Keratinocyte (primary cell): ENCODE data around the gene HMCN2.

Experiments used
- CTCF ChIP-seq, 3 experiments: IDR thresholded peaks in 1 of 3; conservative IDR thresholded peaks in 1 of 3; optimal IDR thresholded peaks in 1 of 3; 2 replicates in 2 of 3; 3 replicates in 1 of 3; pipeline versions ENCODE3 to v1.5.1; 2011; ENCODE audit warnings: low read length in 3 of 3, mild to moderate bottlenecking in 3 of 3, moderate library complexity in 2 of 3, control low read depth in 1 of 3, inconsistent platforms in 1 of 3; ENCODE audit not compliant: insufficient read depth in 2 of 3; ENCODE audit errors: extremely low read depth in 1 of 3
- EZH2 ChIP-seq: IDR thresholded peaks from one replicate; pipeline ENCODE4 v1.6.1; 2012; ENCODE audit warnings: inconsistent platforms, mild to moderate bottlenecking, low read length, moderate library complexity

GRCh38 chr9:130285271-130285670 lies 19.7 kb downstream of the HMCN2 start:
- TF ChIP-seq CTCF (optimal IDR thresholded peaks at IDR 0.05 in 1 of 3, IDR thresholded peaks at IDR 0.05 in 1 of 3, conservative IDR thresholded peaks at IDR 0.05 in 1 of 3; ENCODE audit: extremely low read depth in 1 of 3, insufficient read depth in 2 of 3, low read length in 3 of 3) (no peak), EZH2 (no peak)
